Measurements from ENCODE around the gene TXNDC5.

- TF ChIP-seq CTCF (IDR thresholded peaks at IDR 0.05 in 8 of 11, conservative IDR thresholded peaks at IDR 0.05 in 3 of 11) (no peak), POLR2A (IDR thresholded peaks at IDR 0.05) (no peak), POLR2AphosphoS5 (IDR thresholded peaks at IDR 0.05) (no peak)
Measured at GRCh38 chr6:7917729-7918128, 7.1 kb upstream of the TXNDC5 start.

All from spleen (tissue), 7 donors.